ENCODE data around the gene CACNB3.
"Not testable (repeated sequence)": the region's sequence is repeated elsewhere in the genome, so short reads cannot be mapped to it uniquely, and the experiment has no call there.

Gene CACNB3

DNA sequence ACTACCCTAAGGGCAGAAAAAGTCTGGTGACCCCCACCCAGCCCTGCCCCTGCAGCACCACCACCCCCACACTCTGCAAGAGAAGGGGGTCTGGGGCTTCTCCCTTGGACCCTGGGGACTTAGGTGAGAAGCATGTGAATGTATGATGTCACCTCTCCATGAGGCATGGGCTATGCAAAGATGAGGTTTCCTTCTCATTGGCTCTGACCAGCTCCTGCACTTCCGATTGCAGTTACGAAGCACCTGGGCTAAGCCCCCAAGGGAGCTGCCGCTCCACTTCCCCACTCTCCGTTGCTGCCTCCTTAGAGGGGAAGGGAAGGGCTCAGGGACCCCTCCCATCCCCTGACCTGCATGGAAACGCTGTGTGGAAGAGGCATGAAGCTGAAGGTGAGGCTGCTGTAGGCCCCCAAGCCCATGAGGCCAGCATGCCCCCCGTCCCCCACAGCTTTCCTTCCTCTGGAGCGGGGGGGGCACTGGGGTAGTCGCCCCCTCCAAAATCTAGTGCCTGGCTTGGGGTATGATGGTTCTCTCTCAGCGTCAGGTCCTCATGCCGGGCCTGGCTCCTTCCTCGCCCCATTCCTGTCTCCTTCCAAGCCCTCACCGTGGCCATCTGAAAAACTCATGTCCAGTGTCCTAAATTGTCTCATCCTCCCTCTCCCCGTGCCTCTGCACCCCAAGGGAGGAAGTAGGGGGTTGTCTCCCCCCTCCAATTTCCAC lies 39.1 kb downstream of the CACNB3 start:
- no peak for DNase-seq
- H3K27ac ChIP-seq, result no peak overlapping the region
- in situ Hi-C loops (cut with HindIII; ENCODE audit: low pct_ligation_motif_present, low sequenced_read_pairs), result no loop called here
- H3K36me3 ChIP-seq (replicated peaks), result no peaks in the 10 kb centered on the region
- H3K4me3 ChIP-seq (ENCODE audit: low read depth, low read length), result no peak overlapping the region
- TF ChIP-seq, protein P1, sequence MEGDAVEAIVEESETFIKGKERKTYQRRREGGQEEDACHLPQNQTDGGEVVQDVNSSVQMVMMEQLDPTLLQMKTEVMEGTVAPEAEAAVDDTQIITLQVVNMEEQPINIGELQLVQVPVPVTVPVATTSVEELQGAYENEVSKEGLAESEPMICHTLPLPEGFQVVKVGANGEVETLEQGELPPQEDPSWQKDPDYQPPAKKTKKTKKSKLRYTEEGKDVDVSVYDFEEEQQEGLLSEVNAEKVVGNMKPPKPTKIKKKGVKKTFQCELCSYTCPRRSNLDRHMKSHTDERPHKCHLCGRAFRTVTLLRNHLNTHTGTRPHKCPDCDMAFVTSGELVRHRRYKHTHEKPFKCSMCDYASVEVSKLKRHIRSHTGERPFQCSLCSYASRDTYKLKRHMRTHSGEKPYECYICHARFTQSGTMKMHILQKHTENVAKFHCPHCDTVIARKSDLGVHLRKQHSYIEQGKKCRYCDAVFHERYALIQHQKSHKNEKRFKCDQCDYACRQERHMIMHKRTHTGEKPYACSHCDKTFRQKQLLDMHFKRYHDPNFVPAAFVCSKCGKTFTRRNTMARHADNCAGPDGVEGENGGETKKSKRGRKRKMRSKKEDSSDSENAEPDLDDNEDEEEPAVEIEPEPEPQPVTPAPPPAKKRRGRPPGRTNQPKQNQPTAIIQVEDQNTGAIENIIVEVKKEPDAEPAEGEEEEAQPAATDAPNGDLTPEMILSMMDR (IDR thresholded peaks at IDR 0.05; ENCODE audit: low read depth, low read length, missing control alignments), result no peak
- no peaks in the 10 kb centered on the region for H3K27me3 ChIP-seq (replicated peaks)

DNA sequence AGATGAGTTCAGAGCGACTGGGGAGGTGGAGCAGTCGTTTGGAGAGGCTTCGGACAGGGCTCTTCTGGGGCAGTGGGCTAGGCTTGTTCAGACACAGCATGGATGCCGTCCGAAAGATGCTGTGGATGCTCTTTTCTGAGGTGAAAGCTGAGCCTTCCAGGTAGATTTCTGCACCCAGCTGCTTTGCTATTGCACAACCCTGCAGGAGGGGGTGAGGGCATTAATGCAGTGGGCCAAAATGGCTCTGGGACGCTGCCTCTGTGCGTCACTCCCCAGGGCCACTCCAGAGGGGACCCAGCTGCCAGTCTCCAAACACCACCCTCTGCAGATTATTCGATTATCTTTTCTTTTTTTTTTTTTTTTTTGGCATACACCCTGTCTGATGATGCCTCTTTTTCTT lies 39.7 kb downstream of the CACNB3 start:
- no peaks in the 10 kb centered on the region for H3K36me3 ChIP-seq (replicated peaks)
- in situ Hi-C loops (cut with HindIII; ENCODE audit: low pct_ligation_motif_present, low sequenced_read_pairs), result no loop called here
- no peaks in the 10 kb centered on the region for H3K27me3 ChIP-seq (replicated peaks)
- no peak for DNase-seq
- H3K4me3 ChIP-seq (ENCODE audit: low read depth, low read length), result no peak overlapping the region
- H3K27ac ChIP-seq, result no peak overlapping the region
- TF ChIP-seq, protein P1 (IDR thresholded peaks at IDR 0.05; ENCODE audit: low read depth, low read length, missing control alignments), result no peak

DNA sequence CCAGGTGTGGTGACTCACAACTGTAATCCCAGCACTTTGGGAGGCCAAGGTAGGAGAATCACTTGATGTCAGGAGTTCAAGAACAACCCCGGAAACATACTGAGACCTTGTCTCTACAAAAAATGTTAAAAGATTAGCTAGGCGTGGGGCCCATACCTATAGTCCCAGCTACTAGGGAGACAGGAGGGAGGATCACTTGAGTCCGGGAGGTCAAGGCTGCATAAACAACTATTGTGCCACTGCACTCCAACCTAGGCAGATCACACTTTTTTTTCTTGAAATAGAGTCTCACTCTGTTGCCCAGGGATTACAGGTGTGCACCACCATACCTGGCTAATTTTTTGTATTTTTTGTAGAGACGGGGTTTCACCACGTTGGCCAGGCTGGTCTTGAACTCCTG lies 41.3 kb downstream of the CACNB3 start:
- Histone ChIP-seq H3K27ac (no peak overlapping the region), H3K36me3 (replicated peaks) (no peaks in the 10 kb centered on the region), H3K27me3 (replicated peaks) (peaks cover 8% of the 10 kb centered on the region), H3K4me3 (ENCODE audit: low read depth, low read length) (no peak overlapping the region)
- DNase-seq, result no peak
- in situ Hi-C loops (cut with HindIII; ENCODE audit: low pct_ligation_motif_present, low sequenced_read_pairs), result no loop called here
- TF ChIP-seq, protein P1 (IDR thresholded peaks at IDR 0.05; ENCODE audit: low read depth, low read length, missing control alignments), result no peak

DNA sequence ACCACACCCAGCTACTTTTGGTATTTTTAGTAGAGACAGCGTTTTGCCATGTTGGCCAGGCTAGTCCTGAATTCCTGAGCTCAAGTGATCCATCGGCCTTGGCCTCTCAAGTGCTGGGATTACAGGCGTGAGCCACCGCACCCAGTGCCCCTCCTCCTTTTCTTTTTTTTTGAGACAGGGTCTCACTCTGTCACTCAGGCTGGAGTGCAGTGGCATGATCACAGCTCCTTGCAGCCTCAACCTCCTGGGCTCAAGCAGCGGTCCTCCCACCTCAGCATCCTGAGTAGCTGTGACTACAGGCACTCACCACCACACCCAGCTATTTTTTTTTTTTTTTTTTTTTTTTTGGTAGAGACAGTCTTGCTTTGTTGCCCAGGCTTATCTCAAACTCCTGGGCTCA lies 41.9 kb downstream of the CACNB3 start:
- H3K36me3 ChIP-seq (replicated peaks); H3K27ac ChIP-seq; H3K4me3 ChIP-seq (ENCODE audit: low read depth, low read length); in situ Hi-C loops (cut with HindIII; ENCODE audit: low pct_ligation_motif_present, low sequenced_read_pairs); DNase-seq: not testable (repeated sequence)
- peaks cover 15% of the 10 kb centered on the region for H3K27me3 ChIP-seq (replicated peaks)

DNA sequence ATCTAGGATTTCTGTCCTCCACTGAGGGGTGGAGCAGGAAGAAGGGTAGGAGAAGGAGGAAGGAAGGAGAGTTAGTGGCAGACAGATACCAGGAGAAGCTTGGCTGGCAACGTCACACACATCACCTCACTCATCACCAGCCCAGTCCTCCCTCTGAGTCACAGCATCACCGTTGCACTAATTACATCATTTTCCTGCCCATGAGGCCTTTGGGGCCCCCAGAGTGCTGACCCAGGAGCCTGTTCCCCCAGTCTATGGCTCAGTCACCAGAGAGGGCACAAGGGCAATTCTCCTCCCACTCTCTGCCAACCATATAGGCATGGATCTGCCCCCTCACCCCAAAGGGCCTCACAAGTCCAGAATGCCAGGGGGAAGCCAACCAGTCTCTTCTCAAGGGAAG lies 42.8 kb downstream of the CACNB3 start:
- Histone ChIP-seq H3K4me3 (ENCODE audit: low read depth, low read length) (no peak overlapping the region), H3K27ac (no peak overlapping the region), H3K27me3 (replicated peaks) (peaks cover 15% of the 10 kb centered on the region), H3K36me3 (replicated peaks) (no peaks in the 10 kb centered on the region)
- in situ Hi-C loops (cut with HindIII; ENCODE audit: low pct_ligation_motif_present, low sequenced_read_pairs), result no loop called here
- TF ChIP-seq, protein P1 (IDR thresholded peaks at IDR 0.05; ENCODE audit: low read depth, low read length, missing control alignments), result no peak
- DNase-seq, result no peak

DNA sequence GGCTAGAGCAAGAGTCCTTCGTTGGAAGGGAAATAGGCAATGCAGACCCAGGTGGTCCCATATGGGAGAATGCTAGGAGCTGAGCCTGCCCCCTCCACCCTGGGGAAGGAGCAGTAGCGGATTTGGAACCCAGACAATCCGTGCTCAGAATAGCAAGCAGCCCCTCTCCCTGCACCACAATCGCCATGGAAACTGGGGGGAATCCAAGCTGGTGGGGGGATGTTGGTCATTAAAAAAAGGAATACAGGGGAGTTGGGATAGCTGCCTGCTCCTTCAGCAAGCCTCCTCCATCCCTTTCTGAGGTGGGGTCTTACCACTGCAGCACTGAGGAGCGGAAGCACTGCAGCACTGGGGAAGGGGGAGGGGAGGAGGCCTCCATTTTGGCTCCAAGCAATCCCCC lies 44.5 kb downstream of the CACNB3 start:
- Histone ChIP-seq H3K36me3 (replicated peaks) (no peaks in the 10 kb centered on the region), H3K27ac (no peak overlapping the region), H3K4me3 (ENCODE audit: low read depth, low read length) (no peak overlapping the region), H3K27me3 (replicated peaks) (peaks cover 15% of the 10 kb centered on the region)
- TF ChIP-seq, protein P1 (IDR thresholded peaks at IDR 0.05; ENCODE audit: low read depth, low read length, missing control alignments), result no peak
- DNase-seq, result no peak
- in situ Hi-C loops (cut with HindIII; ENCODE audit: low pct_ligation_motif_present, low sequenced_read_pairs), result no loop called here

Measured in brain microvascular endothelial cell (primary cell).